K562 (cell line): ENCODE data around the gene EPS8L1. TPM values are rescaled to one million over a fixed set of nuclear protein-coding genes. Genes with fewer than 3 reads are reported as not detected.

Source experiments
- OTX1 ChIP-seq: fragments of 450-650 bp; formaldehyde crosslinking; IDR thresholded peaks from 2 replicates; pipeline ENCODE4 v1.4.0; 2022; ENCODE audit warnings: mild to moderate bottlenecking
- PCBP2 ChIP-seq: fragments of 200-400 bp; formaldehyde crosslinking; IDR thresholded peaks from 2 replicates; pipeline ENCODE4 v1.6.1; 2018; ENCODE audit warnings: low read length, low read depth, mild to moderate bottlenecking, moderate library complexity; ENCODE audit not compliant: poor library complexity, severe bottlenecking
- POLR2A ChIP-seq: fragments of 450-650 bp; conservative IDR thresholded peaks from 2 replicates; pipeline ENCODE4 v1.6.1; 2016
- RBBP5 ChIP-seq: fragments of 200-600 bp; sonication (generic); IDR thresholded peaks from 2 replicates; pipeline ENCODE4 v1.6.1; 2012; ENCODE audit warnings: borderline replicate concordance, mild to moderate bottlenecking, low read length, control low read depth, inconsistent platforms; ENCODE audit not compliant: insufficient read depth, poor library complexity, severe bottlenecking
- SIN3B ChIP-seq: fragments of 450-650 bp; IDR thresholded peaks from 2 replicates; pipeline ENCODE4 v1.6.1; 2017; ENCODE audit warnings: low read depth, mild to moderate bottlenecking, moderate library complexity
- TAF1 ChIP-seq: IDR thresholded peaks from 2 replicates; pipeline ENCODE4 v1.6.1; 2011; ENCODE audit warnings: mild to moderate bottlenecking, low read length, moderate library complexity; ENCODE audit not compliant: insufficient read depth, control insufficient read depth, severe bottlenecking; ENCODE audit errors: extremely low read depth
- polyA plus RNA-seq, 8 experiments: library from polyadenylated mRNA; depleted of rRNA in 4 of 8; stranded (reverse) in 5 of 8; unstranded in 3 of 8; fragments of >200 nt; fragmentation: Nextera tagmentation in 2 of 8; fragmentation: Illumina TruSeq in 1 of 8; extraction: Ambion mirVana in 2 of 8; extraction: Trizol in 1 of 8; gene quantifications; 2 replicates each; pipeline versions ENCODE4 v1.2.1 to v1.2.3, GENCODE V29; 2011 to 2014; ENCODE audit warnings: inconsistent platforms in 1 of 8, missing spikeins in 1 of 8
- total RNA-seq, 7 experiments: library from RNA; depleted of rRNA in 6 of 7; stranded (reverse); fragments of >200 nt in 6 of 7; fragmentation: Illumina TruSeq in 2 of 7; extraction: Trizol in 2 of 7; gene quantifications; 2 replicates each; pipeline versions ENCODE4 v1.2.1 to v1.2.3, GENCODE V29; 2011 to 2021; ENCODE audit warnings: low replicate concordance in 1 of 7
- TF ChIP-seq, protein P1 (sequence below): fragments of 450-650 bp; IDR thresholded peaks from 2 replicates; pipeline ENCODE4 v1.6.1; 2016; ENCODE audit warnings: mild to moderate bottlenecking, moderate library complexity

Gene EPS8L1
- total and polyA plus RNA-seq, 9 of the 15 experiments (the other 6 are each of a cell fraction or from before 2014, with no cell fraction given) = 0.35 to 22.1 (median 11.9) TPM

DNA sequence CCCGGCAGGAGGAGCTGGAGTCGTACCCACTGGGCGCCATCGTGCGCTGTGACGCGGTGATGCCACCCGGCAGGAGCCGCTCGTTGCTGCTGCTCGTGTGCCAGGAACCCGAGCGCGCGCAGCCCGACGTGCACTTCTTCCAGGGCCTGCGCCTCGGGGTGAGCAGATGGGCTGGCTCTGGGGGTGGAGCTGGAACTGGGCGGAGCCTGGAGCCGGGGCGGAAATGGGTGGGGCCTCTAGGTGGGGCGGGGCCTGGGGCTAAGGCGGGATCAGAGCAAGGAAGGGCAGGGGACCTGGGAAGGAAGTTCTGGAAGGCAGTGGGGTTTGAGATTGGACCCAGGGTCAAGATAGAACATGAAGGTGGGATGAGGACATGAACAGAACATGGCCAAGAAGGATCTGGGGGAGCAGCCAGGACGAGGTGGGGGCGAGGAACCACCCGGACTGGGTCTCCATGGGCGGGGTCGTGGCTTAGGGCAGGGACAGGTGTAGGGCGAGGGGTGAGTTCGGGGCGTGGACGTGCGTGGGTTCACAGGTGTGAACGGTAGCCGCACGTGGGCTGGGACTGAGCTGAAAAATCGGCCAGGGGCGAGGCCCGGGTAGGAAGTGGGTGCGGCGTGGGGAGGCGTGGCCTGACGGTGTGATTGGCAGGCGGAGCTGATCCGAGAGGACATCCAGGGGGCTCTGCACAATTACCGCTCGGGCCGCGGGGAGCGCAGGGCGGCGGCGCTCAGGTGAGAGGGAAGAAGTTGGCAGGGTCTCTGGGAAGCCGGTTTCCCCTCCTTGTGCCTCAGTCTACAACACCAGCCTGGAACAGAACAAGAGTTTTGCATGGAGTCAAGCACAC lies 4.7 kb downstream of the EPS8L1 start (continued):
- TF ChIP-seq, protein P1, sequence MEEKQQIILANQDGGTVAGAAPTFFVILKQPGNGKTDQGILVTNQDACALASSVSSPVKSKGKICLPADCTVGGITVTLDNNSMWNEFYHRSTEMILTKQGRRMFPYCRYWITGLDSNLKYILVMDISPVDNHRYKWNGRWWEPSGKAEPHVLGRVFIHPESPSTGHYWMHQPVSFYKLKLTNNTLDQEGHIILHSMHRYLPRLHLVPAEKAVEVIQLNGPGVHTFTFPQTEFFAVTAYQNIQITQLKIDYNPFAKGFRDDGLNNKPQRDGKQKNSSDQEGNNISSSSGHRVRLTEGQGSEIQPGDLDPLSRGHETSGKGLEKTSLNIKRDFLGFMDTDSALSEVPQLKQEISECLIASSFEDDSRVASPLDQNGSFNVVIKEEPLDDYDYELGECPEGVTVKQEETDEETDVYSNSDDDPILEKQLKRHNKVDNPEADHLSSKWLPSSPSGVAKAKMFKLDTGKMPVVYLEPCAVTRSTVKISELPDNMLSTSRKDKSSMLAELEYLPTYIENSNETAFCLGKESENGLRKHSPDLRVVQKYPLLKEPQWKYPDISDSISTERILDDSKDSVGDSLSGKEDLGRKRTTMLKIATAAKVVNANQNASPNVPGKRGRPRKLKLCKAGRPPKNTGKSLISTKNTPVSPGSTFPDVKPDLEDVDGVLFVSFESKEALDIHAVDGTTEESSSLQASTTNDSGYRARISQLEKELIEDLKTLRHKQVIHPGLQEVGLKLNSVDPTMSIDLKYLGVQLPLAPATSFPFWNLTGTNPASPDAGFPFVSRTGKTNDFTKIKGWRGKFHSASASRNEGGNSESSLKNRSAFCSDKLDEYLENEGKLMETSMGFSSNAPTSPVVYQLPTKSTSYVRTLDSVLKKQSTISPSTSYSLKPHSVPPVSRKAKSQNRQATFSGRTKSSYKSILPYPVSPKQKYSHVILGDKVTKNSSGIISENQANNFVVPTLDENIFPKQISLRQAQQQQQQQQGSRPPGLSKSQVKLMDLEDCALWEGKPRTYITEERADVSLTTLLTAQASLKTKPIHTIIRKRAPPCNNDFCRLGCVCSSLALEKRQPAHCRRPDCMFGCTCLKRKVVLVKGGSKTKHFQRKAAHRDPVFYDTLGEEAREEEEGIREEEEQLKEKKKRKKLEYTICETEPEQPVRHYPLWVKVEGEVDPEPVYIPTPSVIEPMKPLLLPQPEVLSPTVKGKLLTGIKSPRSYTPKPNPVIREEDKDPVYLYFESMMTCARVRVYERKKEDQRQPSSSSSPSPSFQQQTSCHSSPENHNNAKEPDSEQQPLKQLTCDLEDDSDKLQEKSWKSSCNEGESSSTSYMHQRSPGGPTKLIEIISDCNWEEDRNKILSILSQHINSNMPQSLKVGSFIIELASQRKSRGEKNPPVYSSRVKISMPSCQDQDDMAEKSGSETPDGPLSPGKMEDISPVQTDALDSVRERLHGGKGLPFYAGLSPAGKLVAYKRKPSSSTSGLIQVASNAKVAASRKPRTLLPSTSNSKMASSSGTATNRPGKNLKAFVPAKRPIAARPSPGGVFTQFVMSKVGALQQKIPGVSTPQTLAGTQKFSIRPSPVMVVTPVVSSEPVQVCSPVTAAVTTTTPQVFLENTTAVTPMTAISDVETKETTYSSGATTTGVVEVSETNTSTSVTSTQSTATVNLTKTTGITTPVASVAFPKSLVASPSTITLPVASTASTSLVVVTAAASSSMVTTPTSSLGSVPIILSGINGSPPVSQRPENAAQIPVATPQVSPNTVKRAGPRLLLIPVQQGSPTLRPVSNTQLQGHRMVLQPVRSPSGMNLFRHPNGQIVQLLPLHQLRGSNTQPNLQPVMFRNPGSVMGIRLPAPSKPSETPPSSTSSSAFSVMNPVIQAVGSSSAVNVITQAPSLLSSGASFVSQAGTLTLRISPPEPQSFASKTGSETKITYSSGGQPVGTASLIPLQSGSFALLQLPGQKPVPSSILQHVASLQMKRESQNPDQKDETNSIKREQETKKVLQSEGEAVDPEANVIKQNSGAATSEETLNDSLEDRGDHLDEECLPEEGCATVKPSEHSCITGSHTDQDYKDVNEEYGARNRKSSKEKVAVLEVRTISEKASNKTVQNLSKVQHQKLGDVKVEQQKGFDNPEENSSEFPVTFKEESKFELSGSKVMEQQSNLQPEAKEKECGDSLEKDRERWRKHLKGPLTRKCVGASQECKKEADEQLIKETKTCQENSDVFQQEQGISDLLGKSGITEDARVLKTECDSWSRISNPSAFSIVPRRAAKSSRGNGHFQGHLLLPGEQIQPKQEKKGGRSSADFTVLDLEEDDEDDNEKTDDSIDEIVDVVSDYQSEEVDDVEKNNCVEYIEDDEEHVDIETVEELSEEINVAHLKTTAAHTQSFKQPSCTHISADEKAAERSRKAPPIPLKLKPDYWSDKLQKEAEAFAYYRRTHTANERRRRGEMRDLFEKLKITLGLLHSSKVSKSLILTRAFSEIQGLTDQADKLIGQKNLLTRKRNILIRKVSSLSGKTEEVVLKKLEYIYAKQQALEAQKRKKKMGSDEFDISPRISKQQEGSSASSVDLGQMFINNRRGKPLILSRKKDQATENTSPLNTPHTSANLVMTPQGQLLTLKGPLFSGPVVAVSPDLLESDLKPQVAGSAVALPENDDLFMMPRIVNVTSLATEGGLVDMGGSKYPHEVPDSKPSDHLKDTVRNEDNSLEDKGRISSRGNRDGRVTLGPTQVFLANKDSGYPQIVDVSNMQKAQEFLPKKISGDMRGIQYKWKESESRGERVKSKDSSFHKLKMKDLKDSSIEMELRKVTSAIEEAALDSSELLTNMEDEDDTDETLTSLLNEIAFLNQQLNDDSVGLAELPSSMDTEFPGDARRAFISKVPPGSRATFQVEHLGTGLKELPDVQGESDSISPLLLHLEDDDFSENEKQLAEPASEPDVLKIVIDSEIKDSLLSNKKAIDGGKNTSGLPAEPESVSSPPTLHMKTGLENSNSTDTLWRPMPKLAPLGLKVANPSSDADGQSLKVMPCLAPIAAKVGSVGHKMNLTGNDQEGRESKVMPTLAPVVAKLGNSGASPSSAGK = peak; percentile 96
- TF ChIP-seq OTX1 (CRISPR knock-in tag) (peak; percentile 27; the same call in 1 of the 2 replicates), RBBP5 (peak; percentile 37), TAF1 (peak; percentile 35), POLR2A (peak; percentile 87), SIN3B (peak; percentile 45; the same call in 1 of the 2 replicates), PCBP2 (no peak)
